Loucy (cell line): ENCODE results near the gene FARSB.

Experiments
- CTCF ChIP-seq: fragments of 200-600 bp; sonication (generic); conservative IDR thresholded peaks from 2 replicates; pipeline ENCODE4 v1.5.1; 2014; ENCODE audit warnings: mild to moderate bottlenecking, antibody characterized with exemption, low read length
- EZH2phosphoT487 ChIP-seq: fragments of 200-600 bp; IDR thresholded peaks from 2 replicates; pipeline ENCODE4 v1.6.1; 2018; ENCODE audit warnings: antibody characterized with exemption, mild to moderate bottlenecking, moderate library complexity, borderline replicate concordance

- TF ChIP-seq CTCF, result no peak
- no peak for TF ChIP-seq EZH2phosphoT487
Measured at GRCh38 chr2:222623756-222624309, 32.1 kb downstream of the FARSB start.
